ENCODE measurements around the gene EPS8L1.

EPS8L1 gene

GRCh38 chr19:55082020-55082851, 6.6 kb downstream of the EPS8L1 start:
- peak; percentile 45 for DNase-seq

DNA sequence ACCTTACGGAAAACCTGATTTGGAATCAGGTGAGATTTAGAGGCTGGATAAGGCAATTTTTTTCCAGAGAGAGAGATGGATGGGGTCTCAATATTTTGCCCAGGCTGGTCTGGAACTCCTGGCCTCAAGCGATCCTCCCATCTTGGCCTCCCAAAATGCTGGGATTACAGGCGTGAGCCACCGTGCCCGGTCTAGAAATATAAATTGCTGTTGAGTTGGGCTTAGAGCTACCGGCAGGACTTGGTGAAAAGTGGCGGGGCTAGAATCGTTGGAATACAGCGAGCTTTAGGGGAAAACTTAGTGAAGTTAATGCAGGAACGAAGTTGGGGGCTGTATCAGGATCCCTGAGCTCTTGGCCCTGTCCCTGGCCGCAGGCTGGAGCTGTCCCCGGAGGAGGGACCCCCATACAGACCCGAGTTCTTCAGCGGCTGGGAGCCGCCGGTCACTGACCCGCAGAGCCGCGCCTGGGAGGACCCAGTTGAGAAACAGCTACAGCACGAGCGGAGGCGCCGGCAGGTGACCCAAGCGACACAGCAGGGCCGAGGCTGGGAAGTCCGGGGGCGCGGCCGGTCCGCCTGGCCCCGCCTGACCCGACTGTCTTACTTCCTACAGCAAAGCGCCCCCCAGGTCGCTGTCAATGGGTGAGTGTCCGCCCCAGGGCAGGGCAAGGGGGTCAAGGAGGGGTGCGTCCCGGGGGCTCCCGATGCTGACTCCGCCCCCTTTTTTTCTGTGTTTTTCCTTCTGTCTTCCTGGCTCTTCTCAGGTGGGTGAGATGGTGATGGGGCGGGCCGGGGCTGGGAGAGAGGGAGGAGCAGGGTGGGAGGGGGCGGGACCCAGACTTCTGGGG, 7.6 kb downstream of the EPS8L1 start:
- no peak for DNase-seq

DNA sequence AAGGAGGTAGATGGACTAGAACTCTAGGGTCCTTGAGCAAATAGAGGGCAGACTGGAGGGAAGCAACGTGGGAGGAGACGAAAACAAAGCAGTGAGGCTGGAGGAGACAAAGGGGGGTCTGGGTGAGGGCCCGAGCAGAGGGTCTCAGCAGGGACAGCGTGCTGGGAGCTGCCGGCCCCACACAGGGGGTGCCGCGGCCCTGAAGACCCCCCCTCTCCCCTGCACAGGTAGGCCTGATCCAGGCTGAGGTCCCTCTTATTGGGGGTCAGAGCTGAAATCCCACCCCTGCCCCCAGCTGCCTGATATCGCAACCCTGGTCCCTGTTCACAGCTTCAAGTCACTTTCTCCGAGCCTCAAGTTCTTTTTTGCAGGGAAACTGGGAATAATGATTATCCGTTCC, 8.7 kb downstream of the EPS8L1 start:
- no peak for DNase-seq

DNA sequence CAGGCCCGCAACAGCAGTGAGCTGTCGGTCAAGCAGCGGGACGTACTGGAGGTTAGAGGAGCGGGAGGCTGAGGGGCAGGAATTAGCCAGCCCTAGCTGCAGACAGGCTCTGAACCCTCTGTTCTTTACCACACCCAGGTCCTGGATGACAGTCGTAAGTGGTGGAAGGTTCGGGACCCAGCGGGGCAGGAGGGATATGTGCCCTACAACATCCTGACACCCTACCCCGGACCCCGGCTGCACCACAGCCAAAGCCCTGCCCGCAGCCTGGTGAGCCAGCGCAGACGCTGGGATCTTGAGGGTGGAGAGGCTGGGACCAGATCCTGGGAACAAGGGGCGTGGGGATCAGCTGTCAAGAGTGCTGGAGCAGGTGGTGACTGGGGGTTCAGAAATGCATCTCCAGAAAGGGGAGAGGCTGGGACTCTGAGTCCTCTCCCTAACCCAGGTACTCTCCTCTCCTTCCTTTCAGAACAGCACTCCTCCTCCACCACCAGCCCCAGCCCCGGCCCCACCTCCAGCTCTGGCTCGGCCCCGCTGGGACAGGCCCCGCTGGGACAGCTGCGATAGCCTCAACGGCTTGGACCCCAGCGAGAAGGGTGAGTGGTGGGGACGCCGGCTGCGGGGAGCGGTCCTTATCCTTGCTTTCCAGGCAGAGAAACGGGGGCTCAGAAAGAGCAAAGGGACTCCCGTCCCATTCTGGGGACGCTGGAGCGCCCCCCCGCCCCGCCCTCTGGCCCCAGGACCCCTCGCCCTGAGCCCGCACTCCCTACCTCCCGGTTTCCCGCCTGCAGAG, 10.4 kb downstream of the EPS8L1 start:
- DNase-seq = no peak

DNA sequence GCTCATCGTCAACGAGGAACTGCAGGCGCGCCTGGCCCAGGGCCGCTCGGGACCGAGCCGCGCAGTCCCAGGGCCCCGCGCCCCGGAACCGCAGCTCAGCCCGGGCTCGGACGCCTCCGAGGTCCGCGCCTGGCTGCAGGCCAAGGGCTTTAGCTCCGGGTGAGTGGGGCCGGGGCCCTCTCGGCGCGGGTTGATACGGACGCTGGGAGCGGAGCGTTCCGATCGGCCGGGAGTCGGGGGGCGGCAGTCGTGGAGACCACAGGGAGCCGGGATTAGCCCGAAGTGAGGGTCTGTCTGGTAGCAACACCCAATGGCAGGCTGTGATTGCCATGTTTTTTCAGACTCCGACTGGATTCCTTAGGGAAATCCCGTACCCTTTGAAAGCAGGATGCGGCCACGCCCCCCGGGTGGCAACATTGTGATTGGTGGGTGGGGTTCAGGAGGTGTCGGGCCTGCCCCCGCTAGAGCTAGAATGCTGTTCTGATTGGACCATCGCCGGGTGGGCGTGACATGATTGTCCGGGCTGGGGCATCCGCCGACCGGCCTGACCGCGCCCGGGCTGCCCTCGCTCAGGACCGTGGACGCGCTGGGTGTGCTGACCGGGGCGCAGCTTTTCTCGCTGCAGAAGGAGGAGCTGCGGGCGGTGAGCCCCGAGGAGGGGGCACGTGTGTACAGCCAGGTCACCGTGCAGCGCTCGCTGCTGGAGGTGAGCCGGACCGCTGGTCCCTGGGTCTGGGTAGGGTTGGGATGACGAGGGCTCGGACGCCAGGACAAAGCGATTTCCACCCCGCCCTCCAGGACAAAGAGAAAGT, 11.3 kb downstream of the EPS8L1 start:
- peak; percentile 97 for DNase-seq

- DNase-seq = peak; percentile 55
Observed at GRCh38 chr19:55087542-55087901, 11.9 kb downstream of the EPS8L1 start.

DNA sequence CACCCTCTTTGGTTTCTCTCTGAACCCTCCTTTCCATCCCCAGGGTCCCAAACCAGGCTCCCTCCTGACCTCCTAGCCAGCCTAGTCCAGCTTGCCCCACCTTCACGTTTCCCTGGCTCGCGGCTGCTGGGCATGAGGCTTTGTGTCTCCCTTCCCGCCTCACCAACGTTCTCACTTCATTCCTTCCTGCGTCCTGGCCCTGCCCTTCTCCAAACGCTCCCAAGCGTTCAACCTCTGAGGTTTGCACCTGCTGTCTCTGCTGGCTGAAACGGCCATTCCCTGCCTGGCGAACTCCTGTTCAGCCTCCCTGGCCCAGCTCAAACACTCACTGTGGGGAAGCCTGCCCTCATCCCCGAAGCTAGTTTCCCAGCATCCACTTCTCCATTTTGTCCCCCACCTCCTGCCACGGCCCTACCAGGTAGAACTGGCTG, 12.4 kb downstream of the EPS8L1 start:
- DNase-seq = no peak

- DNase-seq = peak; percentile 67
Observed at GRCh38 chr19:55088543-55089341, 13.1 kb downstream of the EPS8L1 start.

- DNase-seq = no peak
Observed at GRCh38 chr19:55089342-55089944, 13.8 kb downstream of the EPS8L1 start.

GRCh38 chr19:55090564-55090963, 14.9 kb downstream of the EPS8L1 start:
- DNase-seq = no peak

GRCh38 chr19:55091126-55091910, 15.6 kb downstream of the EPS8L1 start:
- no peak for DNase-seq

DNA sequence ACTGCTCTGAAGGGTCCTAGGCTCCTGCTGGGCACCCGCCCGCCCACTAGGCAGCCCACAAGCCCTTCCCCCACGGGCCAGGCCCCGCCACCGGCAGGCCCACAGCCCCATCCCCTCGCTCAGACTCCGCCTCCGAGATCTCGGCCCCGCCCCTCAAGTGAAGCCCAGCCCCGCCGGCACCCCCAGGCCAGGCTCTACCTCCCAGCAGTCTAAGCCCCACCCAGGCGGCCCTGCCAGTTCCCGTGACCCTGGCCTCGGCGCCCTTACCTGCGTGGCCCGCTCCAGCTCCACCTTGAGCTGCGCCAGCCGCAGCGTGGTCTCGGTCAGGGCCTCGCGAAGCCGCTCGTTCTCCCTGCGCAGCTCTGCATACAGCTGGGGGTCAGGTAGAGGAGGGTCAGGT, 16.3 kb downstream of the EPS8L1 start:
- no peak for DNase-seq

- no peak for DNase-seq
Observed at GRCh38 chr19:55092423-55093318, 17.0 kb downstream of the EPS8L1 start.

DNA sequence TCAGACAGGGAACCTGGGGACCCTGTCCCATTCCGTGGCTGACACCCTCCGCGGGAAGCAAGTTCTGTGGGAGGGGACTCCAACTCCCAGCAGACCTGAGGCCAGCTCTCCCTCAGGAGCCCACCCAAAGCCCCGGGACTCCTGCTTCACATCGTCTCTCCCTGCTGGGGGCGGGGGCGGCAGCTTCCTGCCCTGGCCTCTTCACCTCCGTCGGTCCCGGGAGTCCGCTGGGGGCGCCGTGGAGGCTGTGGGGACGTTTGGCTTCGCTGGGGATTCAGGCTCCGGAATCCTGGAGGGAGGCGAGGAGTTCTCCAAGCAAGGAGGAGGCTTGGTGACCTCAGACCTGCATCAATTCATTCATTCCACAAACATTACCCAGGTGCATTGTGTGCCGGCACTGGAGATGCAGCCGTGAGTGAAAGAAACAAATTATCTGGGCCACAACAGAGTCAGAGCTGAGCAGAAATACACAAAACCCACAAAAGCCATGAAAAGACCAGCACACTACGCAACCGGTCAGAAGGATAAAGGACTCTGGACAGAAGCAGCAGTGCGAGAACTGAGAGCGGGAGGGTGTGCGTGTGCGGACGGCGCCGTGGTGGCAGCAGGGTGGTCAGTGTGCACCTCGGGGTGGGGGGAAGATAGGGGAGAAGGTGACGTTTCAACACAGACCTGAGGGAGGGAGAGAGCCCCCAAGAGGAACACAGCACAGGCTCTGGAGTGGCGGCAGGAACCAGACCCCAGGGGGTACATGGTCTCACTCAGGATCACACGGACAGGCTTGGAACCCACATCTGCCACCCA, 19.0 kb downstream of the EPS8L1 start:
- DNase-seq = no peak

- DNase-seq = no peak
Observed at GRCh38 chr19:55095260-55096060, 19.8 kb downstream of the EPS8L1 start.

DNA sequence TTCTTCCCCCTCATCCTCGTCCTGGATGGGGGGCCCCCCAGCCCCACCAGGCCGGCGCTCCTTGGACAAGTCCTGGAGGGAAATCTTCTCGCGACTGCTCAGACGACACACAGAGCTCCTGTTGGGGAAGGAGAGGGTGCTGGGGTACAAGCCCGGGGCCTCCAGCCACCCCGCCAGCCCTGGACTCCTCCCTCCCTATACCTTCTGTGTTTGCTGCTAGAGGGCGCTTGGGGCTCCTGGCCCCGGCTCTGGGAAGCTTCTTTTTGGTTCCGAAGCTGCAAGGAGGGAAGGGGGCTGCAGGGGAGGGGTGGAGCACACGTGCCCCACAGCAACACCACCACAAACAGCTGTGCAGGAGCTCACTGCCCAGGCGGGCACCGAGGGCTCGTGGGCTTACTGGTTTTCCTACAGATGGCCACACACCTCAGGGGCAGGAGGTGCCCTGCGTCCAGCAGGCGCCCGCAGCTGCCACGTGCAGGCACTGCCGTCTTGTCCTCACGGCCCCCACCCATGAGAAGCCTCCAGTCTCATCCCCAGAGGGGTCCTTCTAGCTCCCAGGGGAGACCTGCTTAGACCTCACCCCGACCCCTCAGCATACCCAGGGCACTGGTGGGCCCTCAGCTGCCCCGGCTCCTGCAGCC, 20.5 kb downstream of the EPS8L1 start:
- DNase-seq = no peak
